HEK293 (cell line): ENCODE data around the gene KLHL21.

Experiments
- CTCF ChIA-PET: fragments of 350-600 bp; formaldehyde crosslinking; extraction: SDS; loops from one replicate; lab custom pipeline; 2021; ENCODE audit warnings: antibody characterized with exemption; lab: Yijun Ruan, JAX
- POLR2A ChIA-PET: fragments of 300-600 bp; formaldehyde crosslinking; extraction: SDS; loops from one replicate; lab custom pipeline; 2020; ENCODE audit warnings: antibody characterized with exemption, inconsistent platforms; lab: Yijun Ruan, JAX
- H3K27ac ChIP-seq: fragments of 200-500 bp; sonication (Bioruptor generic); 2 replicates; pipeline ENCODE4 v1.5.1; 2014; ENCODE audit warnings: low read depth, low read length, control low read depth, inconsistent platforms; ENCODE audit errors: extremely low read depth
- H3K36me3 ChIP-seq, 2 experiments: fragments of 200-500 bp in 1 of 2; sonication (Bioruptor generic) in 1 of 2; 1 replicate in 1 of 2; 2 replicates in 1 of 2; pipeline ENCODE4 v1.5.1; 2014 to 2017; ENCODE audit warnings: inconsistent platforms in 2 of 2, low read length in 2 of 2; ENCODE audit not compliant: control insufficient read depth in 2 of 2, insufficient read depth in 1 of 2
- H3K4me1 ChIP-seq: fragments of 200-500 bp; sonication (Bioruptor generic); 2 replicates; pipeline ENCODE4 v1.5.1; 2014; ENCODE audit warnings: mild to moderate bottlenecking, low read length, inconsistent platforms; ENCODE audit not compliant: control insufficient read depth, insufficient read depth
- H3K4me3 ChIP-seq: 2 replicates; pipeline ENCODE4 v1.5.1; 2011; ENCODE audit warnings: low read depth, mild to moderate bottlenecking, control low read depth, low read length, moderate library complexity
- H3K9me3 ChIP-seq: fragments of 200-500 bp; sonication (Bioruptor generic); 2 replicates; pipeline ENCODE4 v1.5.1; 2014; ENCODE audit warnings: low read depth, low read length, inconsistent platforms; ENCODE audit not compliant: control insufficient read depth, insufficient read depth
- GLIS1 ChIP-seq: fragments of 450-650 bp; formaldehyde crosslinking; IDR thresholded peaks from 2 replicates; pipeline ENCODE4 v1.5.1; 2016; ENCODE audit warnings: missing biosample characterization, missing genetic modification characterization
- KLF1 ChIP-seq: fragments of 450-650 bp; formaldehyde crosslinking; IDR thresholded peaks from 2 replicates; pipeline ENCODE4 v1.5.1; 2016; ENCODE audit warnings: missing biosample characterization, missing genetic modification characterization
- KLF8 ChIP-seq: fragments of 450-650 bp; formaldehyde crosslinking; IDR thresholded peaks from 2 replicates; pipeline ENCODE4 v1.5.1; 2016; ENCODE audit warnings: missing biosample characterization, missing genetic modification characterization
- PRDM10 ChIP-seq: fragments of 450-650 bp; formaldehyde crosslinking; IDR thresholded peaks from 2 replicates; pipeline ENCODE4 v1.5.1; 2016; ENCODE audit warnings: missing biosample characterization, missing genetic modification characterization
- SALL2 ChIP-seq: fragments of 450-650 bp; formaldehyde crosslinking; IDR thresholded peaks from 2 replicates; pipeline ENCODE4 v1.5.0; 2017; ENCODE audit warnings: missing biosample characterization, mild to moderate bottlenecking, missing genetic modification characterization, borderline replicate concordance
- SP2 ChIP-seq: fragments of 450-650 bp; formaldehyde crosslinking; IDR thresholded peaks from 2 replicates; pipeline ENCODE4 v1.5.1; 2016; ENCODE audit warnings: missing biosample characterization, missing genetic modification characterization
- SP3 ChIP-seq: fragments of 450-650 bp; formaldehyde crosslinking; IDR thresholded peaks from 2 replicates; pipeline ENCODE4 v1.5.1; 2016; ENCODE audit warnings: missing biosample characterization, missing genetic modification characterization
- ZBTB11 ChIP-seq: fragments of 450-650 bp; formaldehyde crosslinking; conservative IDR thresholded peaks from 2 replicates; pipeline ENCODE4 v1.5.1; 2016; ENCODE audit warnings: low read depth, missing biosample characterization, missing genetic modification characterization
- ZBTB17 ChIP-seq: fragments of 450-650 bp; formaldehyde crosslinking; IDR thresholded peaks from 2 replicates; pipeline ENCODE4 v1.5.1; 2016; ENCODE audit warnings: missing biosample characterization, missing genetic modification characterization
- ZBTB21 ChIP-seq: fragments of 450-650 bp; formaldehyde crosslinking; IDR thresholded peaks from 2 replicates; pipeline ENCODE4 v1.5.1; 2017; ENCODE audit warnings: missing biosample characterization, missing genetic modification characterization
- ZBTB8A ChIP-seq: fragments of 450-650 bp; formaldehyde crosslinking; IDR thresholded peaks from 2 replicates; pipeline ENCODE4 v1.5.1; 2016; ENCODE audit warnings: missing biosample characterization, missing genetic modification characterization
- ZEB2 ChIP-seq: fragments of 450-650 bp; formaldehyde crosslinking; IDR thresholded peaks from 2 replicates; pipeline ENCODE4 v1.5.1; 2016; ENCODE audit warnings: missing biosample characterization, missing genetic modification characterization
- ZNF140 ChIP-seq: fragments of 450-650 bp; formaldehyde crosslinking; IDR thresholded peaks from 2 replicates; pipeline ENCODE4 v1.5.1; 2016; ENCODE audit warnings: missing biosample characterization, missing genetic modification characterization
- ZNF302 ChIP-seq: fragments of 450-650 bp; formaldehyde crosslinking; IDR thresholded peaks from 2 replicates; pipeline ENCODE4 v1.5.1; 2016; ENCODE audit warnings: missing biosample characterization, missing genetic modification characterization, low read depth
- ZNF37A ChIP-seq: fragments of 450-650 bp; IDR thresholded peaks from 2 replicates; pipeline ENCODE4 v1.5.1; 2018; ENCODE audit warnings: missing biosample characterization, missing genetic modification characterization
- ZNF398 ChIP-seq: fragments of 450-650 bp; formaldehyde crosslinking; IDR thresholded peaks from 2 replicates; pipeline ENCODE4 v1.5.1; 2017; ENCODE audit warnings: missing biosample characterization, missing genetic modification characterization
- ZNF561 ChIP-seq: fragments of 450-650 bp; IDR thresholded peaks from 2 replicates; pipeline ENCODE4 v1.5.1; 2018; ENCODE audit warnings: missing biosample characterization, missing genetic modification characterization, borderline replicate concordance
- ZNF571 ChIP-seq: fragments of 450-650 bp; formaldehyde crosslinking; IDR thresholded peaks from 2 replicates; pipeline ENCODE4 v1.5.0; 2017; ENCODE audit warnings: missing biosample characterization, missing genetic modification characterization
- ZNF600 ChIP-seq: fragments of 450-650 bp; formaldehyde crosslinking; IDR thresholded peaks from 2 replicates; pipeline ENCODE4 v1.5.1; 2016; ENCODE audit warnings: missing biosample characterization, missing genetic modification characterization
- ZSCAN16 ChIP-seq: fragments of 450-650 bp; formaldehyde crosslinking; IDR thresholded peaks from 2 replicates; pipeline ENCODE4 v1.5.1; 2016; ENCODE audit warnings: missing biosample characterization, missing genetic modification characterization
- TF ChIP-seq, protein P1 (sequence below): fragments of 450-650 bp; formaldehyde crosslinking; IDR thresholded peaks from 2 replicates; pipeline ENCODE4 v1.5.1; 2016; ENCODE audit warnings: missing biosample characterization, missing genetic modification characterization, borderline replicate concordance
- TF ChIP-seq, protein P2 (sequence below): fragments of 450-650 bp; formaldehyde crosslinking; IDR thresholded peaks from 2 replicates; pipeline ENCODE4 v1.5.1; 2016; ENCODE audit warnings: missing biosample characterization, missing genetic modification characterization

KLHL21 gene

GRCh38 chr1:6579374-6580118 is 23.1 kb downstream of the KLHL21 start, which contains the start of gene ZBTB48:
TSS of gene ZBTB48 (plus strand) at chr1:6579994. CDS start at chr1:6580610, 616 bp downstream.
- Histone ChIP-seq H3K27ac (peak within 1 kb of the TSS; percentile 38; the same call in 1 of the 2 replicates), H3K9me3 (no peaks in the 10 kb centered on the region), H3K4me3 (peak within 1 kb of the TSS; percentile 96), H3K4me1 (peaks cover 9% of the 10 kb centered on the region), H3K36me3 (peaks cover 0 to 25% of the 10 kb centered on the region in 2 experiments; a peak in 1 of 3 replicates)
- ChIA-PET POLR2A (interaction anchor here (0.6 to 2.7 kb wide), 16 partner anchors 8 to 68 kb away, joined by 3 to 25 read pairs (median 6); partner anchors contain the start of genes KLHL21, NOL9, PHF13 and TAS1R1), CTCF (interaction anchor here (0.6 to 1.7 kb wide), 7 partner anchors 8 to 263 kb away, joined by 3 to 10 read pairs (median 5); partner anchors contain the start of genes NOL9 and TAS1R1)
- TF ChIP-seq GLIS1 (tag by site-specific recombination) (peak; percentile 73; the same call in 1 of the 2 replicates), ZNF140 (tag by site-specific recombination) (no peak), SP2 (peak; percentile 98), ZBTB11 (tag by site-specific recombination) (peak; percentile 89; the same call in 1 of the 2 replicates), ZSCAN16 (tag by site-specific recombination) (no peak), ZNF302 (no peak), ZNF561 (no peak), ZNF37A (tag by site-specific recombination) (no peak), ZEB2 (tag by site-specific recombination) (peak; percentile 56; the same call in 1 of the 2 replicates), ZBTB8A (tag by site-specific recombination) (peak; percentile 91), ZNF600 (peak; percentile 87), KLF1 (tag by site-specific recombination) (peak; percentile 50; the same call in 1 of the 2 replicates), ZBTB21 (tag by site-specific recombination) (peak; percentile 95), SALL2 (tag by site-specific recombination) (no peak), SP3 (tag by site-specific recombination) (peak; percentile 78), KLF8 (peak; percentile 52; the same call in 1 of the 2 replicates), PRDM10 (tag by site-specific recombination) (no peak), ZNF398 (tag by site-specific recombination) (0 out of 2 replicates have a peak, but pooled peaks have one; percentile 9), ZBTB17 (tag by site-specific recombination) (peak; percentile 90), ZNF571 (tag by site-specific recombination) (no peak)
- TF ChIP-seq, protein P1, sequence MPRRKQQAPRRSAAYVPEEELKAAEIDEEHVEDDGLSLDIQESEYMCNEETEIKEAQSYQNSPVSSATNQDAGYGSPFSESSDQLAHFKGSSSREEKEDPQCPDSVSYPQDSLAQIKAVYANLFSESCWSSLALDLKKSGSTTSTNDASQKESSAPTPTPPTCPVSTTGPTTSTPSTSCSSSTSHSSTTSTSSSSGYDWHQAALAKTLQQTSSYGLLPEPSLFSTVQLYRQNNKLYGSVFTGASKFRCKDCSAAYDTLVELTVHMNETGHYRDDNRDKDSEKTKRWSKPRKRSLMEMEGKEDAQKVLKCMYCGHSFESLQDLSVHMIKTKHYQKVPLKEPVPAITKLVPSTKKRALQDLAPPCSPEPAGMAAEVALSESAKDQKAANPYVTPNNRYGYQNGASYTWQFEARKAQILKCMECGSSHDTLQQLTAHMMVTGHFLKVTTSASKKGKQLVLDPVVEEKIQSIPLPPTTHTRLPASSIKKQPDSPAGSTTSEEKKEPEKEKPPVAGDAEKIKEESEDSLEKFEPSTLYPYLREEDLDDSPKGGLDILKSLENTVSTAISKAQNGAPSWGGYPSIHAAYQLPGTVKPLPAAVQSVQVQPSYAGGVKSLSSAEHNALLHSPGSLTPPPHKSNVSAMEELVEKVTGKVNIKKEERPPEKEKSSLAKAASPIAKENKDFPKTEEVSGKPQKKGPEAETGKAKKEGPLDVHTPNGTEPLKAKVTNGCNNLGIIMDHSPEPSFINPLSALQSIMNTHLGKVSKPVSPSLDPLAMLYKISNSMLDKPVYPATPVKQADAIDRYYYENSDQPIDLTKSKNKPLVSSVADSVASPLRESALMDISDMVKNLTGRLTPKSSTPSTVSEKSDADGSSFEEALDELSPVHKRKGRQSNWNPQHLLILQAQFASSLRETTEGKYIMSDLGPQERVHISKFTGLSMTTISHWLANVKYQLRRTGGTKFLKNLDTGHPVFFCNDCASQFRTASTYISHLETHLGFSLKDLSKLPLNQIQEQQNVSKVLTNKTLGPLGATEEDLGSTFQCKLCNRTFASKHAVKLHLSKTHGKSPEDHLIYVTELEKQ, result no peak
- TF ChIP-seq, protein P2, sequence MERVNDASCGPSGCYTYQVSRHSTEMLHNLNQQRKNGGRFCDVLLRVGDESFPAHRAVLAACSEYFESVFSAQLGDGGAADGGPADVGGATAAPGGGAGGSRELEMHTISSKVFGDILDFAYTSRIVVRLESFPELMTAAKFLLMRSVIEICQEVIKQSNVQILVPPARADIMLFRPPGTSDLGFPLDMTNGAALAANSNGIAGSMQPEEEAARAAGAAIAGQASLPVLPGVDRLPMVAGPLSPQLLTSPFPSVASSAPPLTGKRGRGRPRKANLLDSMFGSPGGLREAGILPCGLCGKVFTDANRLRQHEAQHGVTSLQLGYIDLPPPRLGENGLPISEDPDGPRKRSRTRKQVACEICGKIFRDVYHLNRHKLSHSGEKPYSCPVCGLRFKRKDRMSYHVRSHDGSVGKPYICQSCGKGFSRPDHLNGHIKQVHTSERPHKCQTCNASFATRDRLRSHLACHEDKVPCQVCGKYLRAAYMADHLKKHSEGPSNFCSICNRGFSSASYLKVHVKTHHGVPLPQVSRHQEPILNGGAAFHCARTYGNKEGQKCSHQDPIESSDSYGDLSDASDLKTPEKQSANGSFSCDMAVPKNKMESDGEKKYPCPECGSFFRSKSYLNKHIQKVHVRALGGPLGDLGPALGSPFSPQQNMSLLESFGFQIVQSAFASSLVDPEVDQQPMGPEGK (tag by site-specific recombination), result peak; percentile 77
